NCI-H2196 treated with DMSO at 0.1 percent for 48 hours (cell line): ENCODE measurements around the gene SPOCK1.

Source experiments
- DNase-seq: peaks from one replicate; lab custom pipeline; 2025; ENCODE audit not compliant: unreplicated experiment; lab: John Stamatoyannopoulos, UW

SPOCK1 gene

DNA sequence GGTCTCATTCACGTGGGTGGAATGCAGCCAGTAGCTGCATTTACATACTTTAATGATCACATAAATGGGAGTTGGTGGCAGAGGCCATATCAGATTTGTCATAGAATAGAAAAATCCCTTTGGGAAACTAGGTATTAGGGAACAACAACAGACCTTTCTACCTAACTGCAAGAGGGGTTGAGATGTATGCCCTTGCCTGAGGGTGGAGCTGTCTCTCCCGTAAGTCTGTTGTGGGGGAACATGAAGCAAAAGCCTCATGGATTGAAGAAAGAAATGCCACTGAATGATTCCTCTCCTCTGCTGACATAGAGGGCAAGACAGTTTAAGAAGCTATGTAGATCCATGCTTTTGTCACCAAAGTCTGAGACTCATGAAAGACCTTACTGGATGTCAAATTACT, 461.3 kb downstream of the SPOCK1 start:
- no peak for DNase-seq

DNA sequence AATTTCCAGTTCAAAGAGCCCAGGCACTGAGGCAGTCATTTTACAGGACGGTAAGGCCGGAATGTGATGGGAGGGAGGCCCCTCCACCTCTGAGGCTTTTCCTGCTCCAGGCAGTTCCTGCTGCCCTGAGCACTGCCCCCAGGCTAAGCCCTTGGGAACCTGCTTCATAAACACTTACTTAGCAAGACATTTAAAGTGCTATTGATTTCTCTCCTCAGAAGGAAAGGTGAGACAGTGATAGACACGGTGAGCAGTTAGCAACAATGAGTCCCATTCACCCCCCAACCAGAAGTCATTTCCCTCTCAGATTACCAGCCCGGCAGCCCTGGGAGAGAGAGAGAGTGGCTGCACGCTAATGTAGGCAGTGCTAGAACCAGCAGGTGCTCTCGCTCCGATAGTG, 462.5 kb downstream of the SPOCK1 start:
- peak; percentile 84 for DNase-seq

DNA sequence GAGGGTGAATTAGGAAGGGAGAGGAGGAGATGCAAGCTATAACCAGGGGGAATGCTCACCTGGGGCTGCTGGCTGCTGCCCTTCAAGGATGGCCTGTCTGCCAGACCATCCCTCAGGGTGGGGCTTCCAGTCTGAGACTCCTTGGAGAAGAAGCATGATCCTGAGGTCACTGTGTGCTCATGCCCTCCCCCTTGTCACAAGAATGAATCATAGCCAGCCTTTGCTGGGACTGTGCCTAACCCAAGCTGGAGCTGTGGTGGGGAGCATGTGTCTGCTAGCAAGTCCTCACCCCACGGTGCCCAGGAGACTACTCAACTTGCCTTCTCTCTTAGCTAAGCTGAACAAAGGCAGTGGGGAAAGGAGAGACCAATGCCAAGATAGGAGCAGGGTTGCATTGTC, 463.6 kb downstream of the SPOCK1 start:
- DNase-seq: no peak

DNA sequence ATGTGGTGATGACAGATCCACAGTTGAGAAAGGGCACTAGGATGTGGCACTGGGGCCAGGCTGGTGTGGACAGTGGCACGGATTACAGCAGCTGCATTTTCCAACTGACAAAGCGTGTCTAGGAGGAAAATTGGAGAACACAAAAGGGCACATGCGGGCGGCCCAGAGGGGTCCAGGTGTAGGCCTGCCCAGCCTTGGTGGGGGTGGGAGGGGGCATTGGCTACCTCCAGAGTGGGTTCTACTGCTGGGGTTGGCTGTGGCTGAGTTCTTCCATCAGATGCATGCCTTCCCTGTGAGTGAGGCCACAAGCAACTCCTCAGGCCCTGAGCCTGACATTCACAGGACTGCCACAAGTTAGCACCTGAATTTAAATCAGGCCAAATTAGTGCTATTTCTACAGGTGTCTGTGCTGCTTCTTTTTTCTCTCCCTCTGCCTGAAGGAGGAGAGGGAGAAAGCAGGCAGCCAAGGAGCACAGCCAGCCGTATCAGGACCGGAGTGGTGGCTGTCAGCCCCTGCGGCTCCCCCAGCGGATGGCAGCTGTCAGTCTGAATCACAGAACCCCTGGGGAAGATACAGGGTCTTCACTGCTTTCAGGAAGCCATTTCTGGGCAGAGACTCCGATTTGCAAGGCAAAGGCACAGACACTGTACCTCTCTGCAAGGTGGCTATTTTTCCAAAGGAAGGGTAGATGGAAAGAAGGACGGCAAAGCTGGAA, 464.2 kb downstream of the SPOCK1 start:
- no peak for DNase-seq

DNA sequence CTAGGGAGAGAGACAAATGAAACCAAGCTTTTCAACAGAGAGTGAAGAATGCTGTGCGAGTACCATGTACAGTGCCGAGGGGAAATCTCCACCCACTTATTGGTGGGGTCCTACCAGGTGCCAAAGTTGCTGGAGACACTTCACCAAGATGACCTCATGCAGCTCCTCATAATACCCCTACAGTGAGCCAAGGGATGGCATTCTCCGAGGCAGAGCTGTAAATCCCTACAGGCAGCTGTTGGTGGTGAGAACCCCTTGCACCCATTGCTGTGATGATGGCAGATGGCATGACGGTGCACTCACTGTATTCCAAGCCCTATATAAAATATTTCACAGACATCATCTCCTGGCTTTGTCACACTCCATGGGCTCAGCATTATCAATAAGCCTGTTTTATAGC, 464.9 kb downstream of the SPOCK1 start:
- DNase-seq: no peak

DNA sequence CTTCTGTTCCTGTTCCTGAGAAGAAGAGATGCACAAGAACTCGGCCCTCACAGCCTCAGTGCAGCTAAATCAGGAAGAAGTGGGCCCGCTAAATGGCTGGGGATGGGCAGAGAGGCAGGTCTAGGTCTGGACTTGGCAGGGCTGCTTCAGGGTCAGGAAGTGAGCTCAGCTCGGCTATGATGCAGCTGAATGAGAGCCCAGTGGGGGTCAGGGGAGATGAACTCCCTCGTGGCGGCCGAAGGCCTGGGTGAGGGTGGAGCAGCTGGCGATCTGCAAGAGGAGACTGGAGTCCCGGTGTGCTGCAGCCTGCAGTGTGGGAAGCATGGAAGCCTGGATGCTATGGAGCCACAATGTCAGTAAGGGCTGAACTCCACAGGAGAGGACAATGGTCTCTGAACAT, 466.2 kb downstream of the SPOCK1 start:
- no peak for DNase-seq

DNA sequence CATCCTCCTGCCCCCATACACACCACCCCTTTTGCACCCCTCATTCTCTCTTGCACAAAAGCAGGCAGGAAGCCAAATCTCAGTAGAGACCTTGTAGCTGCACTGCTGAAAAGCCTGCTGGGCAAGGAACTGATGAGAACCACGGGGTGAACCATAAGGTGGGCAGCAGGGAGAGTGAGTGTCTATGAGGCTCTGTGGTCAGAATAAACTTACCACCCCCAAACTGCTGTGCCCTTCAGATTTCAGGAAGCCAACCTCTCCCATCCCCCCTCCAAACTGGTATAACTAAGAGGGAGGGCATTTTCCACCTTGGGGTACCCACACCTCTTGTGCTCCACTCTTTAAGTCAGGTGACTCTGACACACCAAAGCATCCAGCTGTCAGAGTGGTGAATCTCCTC, 471.4 kb downstream of the SPOCK1 start:
- DNase-seq: no peak

DNA sequence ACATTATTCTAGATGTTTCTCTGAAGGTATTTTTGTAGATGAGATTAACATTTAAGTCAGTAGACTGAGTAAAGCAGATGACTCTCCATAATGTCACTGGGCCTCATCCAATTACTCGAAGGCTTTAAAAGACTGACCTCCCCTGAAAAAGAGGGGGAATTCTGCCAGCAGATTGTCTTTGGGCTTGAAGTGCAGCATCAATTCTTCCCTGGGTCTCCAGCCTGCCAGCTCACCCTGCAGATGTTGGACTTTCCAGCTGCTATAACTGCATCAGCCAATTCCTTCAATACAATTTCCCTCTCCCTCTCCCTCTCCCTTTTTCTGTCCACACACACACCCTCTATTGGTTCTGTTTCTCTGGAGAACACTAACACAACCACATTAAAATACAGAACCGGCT, 472.8 kb downstream of the SPOCK1 start:
- DNase-seq: no peak

DNA sequence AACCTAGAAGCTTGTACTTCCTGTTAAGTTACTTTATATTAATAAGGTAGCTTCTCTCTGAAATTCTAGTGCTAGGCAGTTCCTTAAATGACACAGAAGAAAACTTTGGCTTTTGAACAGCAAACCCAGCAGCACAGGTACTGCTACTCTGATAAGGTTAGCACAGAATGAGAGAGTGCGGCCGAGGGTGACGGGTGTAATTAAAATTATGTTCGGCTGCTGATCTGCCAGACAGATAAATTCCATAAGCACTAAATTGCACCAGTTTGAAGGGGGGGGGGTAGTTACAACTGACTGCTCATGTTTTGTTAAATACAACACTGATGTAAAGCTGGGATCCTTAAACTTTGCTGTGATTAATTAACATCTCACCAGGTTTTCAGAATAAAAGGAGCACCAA, 475.1 kb downstream of the SPOCK1 start:
- no peak for DNase-seq

DNA sequence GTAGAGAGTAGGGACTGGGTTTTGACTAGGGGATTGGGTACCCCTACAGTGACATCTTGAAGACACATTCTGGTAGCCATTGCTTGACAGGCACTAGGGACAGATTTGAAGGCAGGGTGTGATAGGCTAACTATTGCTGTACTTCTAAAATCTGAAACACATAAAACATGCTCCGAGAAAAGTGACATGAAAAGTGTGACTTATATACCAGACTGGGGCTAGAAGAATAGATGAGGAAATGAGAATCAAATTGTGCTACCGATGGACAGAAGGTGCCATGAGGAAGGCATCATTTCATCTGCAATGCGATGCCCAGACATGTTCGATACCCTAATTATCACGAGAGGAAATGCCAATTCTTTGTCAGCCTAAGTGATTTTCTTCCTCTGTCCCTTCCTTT, 475.8 kb downstream of the SPOCK1 start:
- no peak for DNase-seq

DNA sequence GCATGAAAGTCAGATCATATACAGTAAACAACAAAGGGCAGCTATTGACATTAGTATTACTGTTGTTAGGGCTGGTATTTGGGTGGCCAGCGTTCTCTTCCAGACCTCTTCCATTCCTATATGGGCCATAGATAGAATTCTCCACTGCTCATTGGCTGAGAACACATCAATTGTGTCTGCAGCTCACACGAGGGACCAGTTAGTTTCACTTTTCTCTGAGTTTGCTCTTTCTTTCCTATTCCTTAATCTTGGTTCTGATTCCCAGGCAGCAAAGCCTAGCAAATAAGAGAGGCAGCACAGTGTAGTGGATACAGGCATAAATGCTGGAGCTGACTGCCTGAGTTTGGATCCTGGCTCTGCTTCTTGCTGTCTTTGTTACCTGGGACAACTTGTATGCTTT, 476.4 kb downstream of the SPOCK1 start:
- DNase-seq: no peak

DNA sequence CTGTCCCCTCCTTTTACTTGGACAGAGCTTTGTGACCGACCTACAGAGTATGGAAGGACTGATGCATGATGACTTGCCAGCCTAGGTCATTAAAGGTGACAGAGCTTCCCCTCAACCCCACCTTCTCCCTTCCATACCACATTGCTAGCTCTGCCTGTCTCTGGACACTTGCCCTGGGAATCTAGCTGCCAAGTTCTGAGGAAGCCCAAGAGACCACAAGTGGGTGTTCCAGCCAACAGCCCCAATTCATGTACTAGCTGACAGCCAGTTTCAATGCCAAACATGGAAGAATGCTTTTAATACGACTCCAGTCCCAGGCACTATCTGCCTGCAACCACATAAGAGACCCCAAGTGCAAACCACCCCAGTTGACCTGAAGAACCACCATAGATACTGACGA, 477.1 kb downstream of the SPOCK1 start:
- DNase-seq: no peak

DNA sequence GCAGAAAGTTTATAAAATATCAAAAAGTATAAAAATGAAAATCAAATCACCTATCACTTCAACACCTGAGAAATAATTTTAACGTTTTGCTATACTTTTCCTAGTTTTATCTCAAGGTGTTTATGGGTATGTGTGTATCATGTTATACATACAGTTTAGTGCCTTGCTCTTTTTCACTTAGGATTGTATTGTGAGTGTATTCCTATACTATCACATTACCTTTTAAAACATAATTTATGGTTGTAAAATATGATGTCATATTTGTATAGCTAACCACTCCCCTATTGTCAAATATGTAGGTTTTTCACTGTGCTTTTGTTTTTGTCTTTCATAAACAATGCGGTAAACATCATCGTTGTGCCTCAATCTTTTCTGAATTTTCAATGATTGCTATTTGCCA, 479.9 kb downstream of the SPOCK1 start:
- no peak for DNase-seq

DNA sequence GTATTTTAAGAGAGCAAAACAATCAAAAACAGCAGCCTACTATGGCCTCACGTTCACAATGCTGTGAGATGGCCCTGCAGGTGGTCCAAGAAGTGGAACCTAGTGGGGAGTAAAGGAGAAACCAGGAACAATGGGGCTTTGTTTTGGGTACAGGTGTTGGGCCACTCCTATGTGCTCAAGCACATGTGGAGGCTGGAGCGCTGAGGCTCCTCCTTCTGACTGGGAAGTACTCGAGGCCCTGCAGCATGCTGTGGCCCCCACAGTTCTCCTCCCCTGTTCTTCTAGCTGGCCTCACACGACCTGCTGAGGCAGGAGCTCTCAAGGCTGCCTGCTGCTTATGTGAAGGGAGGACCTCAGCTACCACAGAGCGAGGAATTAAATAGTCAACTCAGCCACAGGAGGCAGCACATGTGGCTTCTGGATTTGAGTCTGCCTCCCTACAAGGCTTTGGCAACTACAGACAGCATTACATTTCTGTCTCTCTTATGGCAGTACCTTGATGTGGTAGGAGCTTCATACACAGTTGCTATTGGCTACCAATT, 482.3 kb downstream of the SPOCK1 start:
- DNase-seq: no peak

DNA sequence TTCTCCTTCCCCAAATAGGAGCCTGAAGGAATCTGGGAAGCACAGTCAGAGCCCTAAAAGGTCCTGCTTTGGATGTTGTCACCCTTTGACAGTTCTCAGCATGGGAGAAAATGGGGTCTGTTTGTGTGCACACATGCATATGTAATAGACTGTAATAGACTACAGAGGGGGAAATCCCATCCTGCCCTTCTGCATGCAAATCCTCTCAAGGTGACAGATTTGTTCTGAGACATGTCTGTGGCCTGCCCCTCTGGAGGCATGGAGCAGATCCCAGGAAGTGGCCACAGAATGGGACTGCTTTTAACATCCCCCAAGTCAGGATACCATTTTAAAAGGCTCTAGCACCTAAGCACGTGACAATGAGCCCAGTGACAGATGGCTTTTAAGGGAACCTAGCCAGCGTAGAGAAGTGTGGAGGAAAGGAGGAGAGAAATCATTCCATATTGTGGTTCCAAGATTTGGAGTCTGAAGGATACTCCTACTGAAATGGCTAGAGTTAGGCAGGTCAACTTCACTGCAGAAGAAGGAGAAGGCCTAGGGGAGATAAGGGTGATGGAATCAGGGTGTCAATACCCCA, 483.5 kb downstream of the SPOCK1 start:
- DNase-seq: no peak

DNA sequence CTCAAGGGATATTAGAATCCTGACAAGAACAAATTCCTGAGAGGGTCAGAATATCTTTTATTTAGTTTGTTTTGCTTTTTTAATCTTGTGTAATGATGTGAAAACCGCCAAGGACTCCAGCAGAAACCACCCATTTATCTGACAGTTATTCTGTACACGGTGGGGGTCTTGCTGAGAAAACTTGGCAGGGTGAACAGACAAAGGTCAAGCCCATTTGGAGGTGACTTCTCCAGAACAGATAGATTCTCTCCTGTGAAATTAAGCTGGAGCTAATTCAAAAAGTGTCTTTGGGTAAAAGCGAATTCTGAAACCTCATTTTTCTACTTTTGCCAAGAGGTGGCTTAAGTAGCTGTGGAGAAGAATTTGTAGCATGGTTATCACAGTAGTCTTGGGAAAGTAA, 484.4 kb downstream of the SPOCK1 start:
- no peak for DNase-seq

DNA sequence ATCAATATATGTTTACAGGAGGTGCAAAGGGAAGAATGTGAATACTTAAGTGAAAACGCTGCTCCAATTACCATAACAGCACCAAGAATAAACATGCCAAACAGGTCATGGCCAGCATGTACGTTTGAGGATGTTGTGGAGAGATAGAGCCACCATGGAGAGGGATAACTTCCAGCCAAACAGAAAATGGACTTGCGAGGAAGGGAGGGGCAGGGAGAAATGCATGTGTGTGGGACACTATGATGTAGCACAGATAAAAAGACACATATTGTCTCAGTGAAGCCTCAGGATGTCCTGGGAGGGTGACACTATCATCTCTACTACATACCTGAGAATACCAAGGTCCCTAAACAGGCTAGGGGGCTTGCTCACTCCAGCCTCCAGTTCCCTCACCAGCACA, 488.9 kb downstream of the SPOCK1 start:
- no peak for DNase-seq

DNA sequence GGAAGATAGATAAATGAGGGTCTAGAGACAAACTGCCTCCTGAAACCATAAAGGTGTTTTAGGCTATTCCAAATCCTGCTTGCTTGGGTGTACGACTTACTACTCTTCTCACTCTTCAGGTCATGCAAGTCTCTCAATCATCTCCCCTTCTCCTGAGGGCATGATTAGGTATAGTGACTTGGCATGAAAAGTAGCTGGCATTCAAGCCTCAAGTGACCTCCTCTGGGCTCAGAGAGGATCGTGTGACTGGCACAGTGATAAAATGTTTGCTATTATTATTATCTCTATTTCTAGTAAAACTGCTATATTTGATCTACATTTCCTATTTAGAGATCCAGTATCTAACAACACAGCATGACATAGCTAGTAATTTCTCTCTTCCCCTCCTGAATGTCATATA, 494.8 kb downstream of the SPOCK1 start:
- DNase-seq: no peak

DNA sequence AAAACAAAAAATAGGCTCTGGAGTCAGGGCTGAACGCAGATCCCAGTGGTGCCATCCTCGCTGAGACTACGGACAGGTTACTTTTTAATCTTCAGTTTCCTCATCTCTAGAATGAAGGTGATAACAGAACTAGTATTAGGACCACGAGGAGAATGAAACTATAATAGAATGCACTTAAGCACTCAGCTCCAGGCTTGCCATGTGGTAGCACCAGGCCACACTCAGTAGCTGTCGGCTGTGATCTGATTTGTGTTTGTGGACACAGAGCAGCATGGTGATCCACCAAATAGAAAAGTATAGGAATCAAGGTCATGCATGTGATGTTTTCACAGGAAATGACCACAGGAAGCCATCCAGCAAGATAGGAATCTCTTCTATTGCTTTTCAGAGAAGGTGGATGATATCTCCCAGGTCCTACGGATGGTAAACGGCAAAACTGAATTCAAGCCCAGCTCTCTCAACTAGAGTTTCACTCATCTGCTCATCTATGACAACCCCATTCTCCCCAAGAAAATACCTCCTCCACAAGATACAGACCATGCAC, 498.0 kb downstream of the SPOCK1 start:
- no peak for DNase-seq

DNA sequence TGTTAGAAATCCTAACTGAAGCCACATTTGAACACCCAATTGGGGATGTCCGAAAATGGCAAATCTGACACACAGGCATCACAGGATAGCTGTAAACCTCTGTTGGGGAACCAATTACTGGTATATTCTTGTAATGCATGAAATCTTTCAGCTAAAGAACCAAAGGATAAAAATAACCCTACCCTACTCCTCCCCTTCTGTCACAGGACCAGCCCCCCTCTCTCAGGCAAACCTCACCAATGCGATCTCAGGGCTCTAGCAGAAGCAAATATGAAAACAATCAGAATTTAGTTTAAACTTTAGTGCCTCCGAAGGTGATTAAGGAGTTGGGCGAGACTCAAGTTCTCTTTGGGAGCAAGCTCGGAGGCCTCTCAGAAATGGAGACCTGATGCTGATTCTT, 499.3 kb downstream of the SPOCK1 start:
- no peak for DNase-seq

DNA sequence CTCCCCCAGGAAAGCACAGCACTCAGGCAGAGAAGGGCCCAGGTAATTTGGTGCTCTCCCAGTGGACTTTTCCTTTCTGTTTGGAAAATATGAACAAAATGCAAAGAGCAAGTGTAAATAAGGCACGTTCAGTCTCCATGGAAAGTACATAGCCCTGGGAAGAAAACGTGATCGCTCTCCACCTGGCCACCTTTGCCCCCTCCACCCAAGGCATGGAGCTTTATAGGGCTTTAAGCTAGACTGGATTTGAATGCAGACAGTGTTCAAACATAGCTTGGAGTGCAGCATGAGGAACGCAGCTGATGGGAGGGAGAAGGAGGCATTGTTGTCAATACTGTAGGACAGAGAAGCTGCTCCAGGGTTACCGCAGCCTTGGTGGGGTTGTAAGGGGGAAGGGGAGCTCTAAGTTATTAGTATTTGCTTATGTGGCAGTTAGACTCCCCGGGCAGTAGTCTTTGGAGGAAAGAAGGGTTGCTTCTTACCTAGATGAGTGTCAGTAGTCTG, 500.2 kb downstream of the SPOCK1 start:
- DNase-seq: no peak

DNA sequence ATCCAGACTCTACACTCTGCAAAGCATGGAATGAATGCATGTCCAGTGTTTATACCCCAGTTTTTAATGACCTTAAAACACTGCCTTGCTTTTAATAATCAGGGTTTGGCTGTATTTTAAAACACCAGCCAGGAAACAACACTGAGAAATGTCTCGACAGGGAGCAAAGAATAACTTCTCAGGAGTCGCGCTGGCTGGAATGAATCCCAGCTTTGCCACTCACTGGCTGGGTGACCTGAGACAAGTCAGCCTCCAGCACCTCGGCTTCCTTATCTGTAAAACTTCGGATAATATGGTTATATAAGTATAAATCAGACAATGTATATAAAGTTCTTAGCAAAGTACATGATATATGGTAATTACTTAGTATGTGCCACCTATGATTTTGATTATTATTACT, 505.0 kb downstream of the SPOCK1 start:
- no peak for DNase-seq
